HCT116 (cell line): ENCODE measurements around the gene ARHGEF3. TPM values are rescaled to one million over a fixed set of nuclear protein-coding genes. Genes with fewer than 3 reads are reported as not detected.
A peak's percentile ranks its signal among the peaks of the same experiment; 100 is the strongest.

Source experiments
- ATAC-seq: fragments of 200-7000 bp; cut with Tn5 transposase; 2 replicates; pipeline ENCODE4 v1.9.1; 2020; ENCODE audit warnings: mild to moderate bottlenecking, moderate library complexity
- BruUV-seq: library from RNA; stranded (reverse); fragments of 400-500 nt; replicated peaks from 2 replicates; lab custom pipeline; 2021; lab: Mats Ljungman, UMichigan
- CTCF ChIA-PET: fragments of 300-600 bp; sonication (Branson Sonifier 250); formaldehyde crosslinking; loops from one replicate; lab custom pipeline; 2021; ENCODE audit warnings: antibody characterized with exemption; lab: Charles Lee
- POLR2A ChIA-PET: fragments of 300-600, 350-600 bp; sonication (Branson Sonifier 250); formaldehyde crosslinking; loops from one replicate; lab custom pipeline; 2021; ENCODE audit warnings: antibody characterized with exemption; lab: Charles Lee
- RAD21 ChIA-PET, 2 experiments: fragments of 300-600 bp; sonication (Branson Sonifier 250); formaldehyde crosslinking; loops; one replicate each; lab custom pipeline; 2023; ENCODE audit warnings: low total read pairs in 2 of 2; ENCODE audit not compliant: uncharacterized antibody in 2 of 2, unreplicated experiment in 2 of 2, low non-redundant PET in 1 of 2; lab: Charles Lee
- DNase-seq: peaks from one replicate; pipeline ENCODE4 v3.0.0-alpha.2; 2010; ENCODE audit warnings: low read depth, low spot score
- H2AFZ ChIP-seq: fragments of 200-600 bp; shearing (Covaris generic), sonication (generic); 2 replicates; pipeline ENCODE4 v1.6.1; 2017; ENCODE audit warnings: low read depth, mixed run types, mixed read lengths, antibody characterized with exemption, low read length; ENCODE audit not compliant: poor library complexity, severe bottlenecking
- H3K27ac ChIP-seq: 2 replicates; pipeline ENCODE4 v1.5.1; 2012; ENCODE audit warnings: low read depth, low read length
- H3K27me3 ChIP-seq: fragments of 200-600 bp; sonication (generic); 2 replicates; pipeline ENCODE4 v1.6.1; 2016; ENCODE audit warnings: mixed run types, low read length, mixed read lengths; ENCODE audit not compliant: insufficient read depth
- H3K36me3 ChIP-seq, 2 experiments: fragments of 200-500 bp in 1 of 2; fragments of 200-600 bp in 1 of 2; sonication (Bioruptor generic) in 1 of 2; sonication (generic) in 1 of 2; 2 replicates each; pipeline versions ENCODE4 v1.5.1 to v1.6.1; 2014 to 2016; ENCODE audit warnings: low read length in 2 of 2, inconsistent platforms in 1 of 2, mixed read lengths in 1 of 2, mixed run types in 1 of 2; ENCODE audit not compliant: insufficient read depth in 2 of 2, control insufficient read depth in 1 of 2
- H3K4me1 ChIP-seq, 2 experiments: fragments of 200-600 bp in 1 of 2; sonication (generic) in 1 of 2; 2 replicates each; pipeline versions ENCODE4 v1.5.1 to v1.6.1; 2012 to 2017; ENCODE audit warnings: low read length in 2 of 2, inconsistent platforms in 1 of 2, mild to moderate bottlenecking in 1 of 2, mixed read lengths in 1 of 2, mixed run types in 1 of 2, moderate library complexity in 1 of 2; ENCODE audit not compliant: insufficient read depth in 2 of 2, control insufficient read depth in 1 of 2
- H3K4me2 ChIP-seq: fragments of 200-600 bp; sonication (generic); 2 replicates; pipeline ENCODE4 v1.6.1; 2017; ENCODE audit warnings: mixed run types, low read length, mixed read lengths
- H3K4me3 ChIP-seq, 2 experiments: fragments of 200-600 bp in 1 of 2; sonication (generic) in 1 of 2; replicated peaks in 1 of 2; 2 replicates each; pipeline ENCODE4 v1.5.1; 2011 to 2016; ENCODE audit warnings: low read length in 2 of 2, control low read depth in 1 of 2, low read depth in 1 of 2, mild to moderate bottlenecking in 1 of 2, mixed read lengths in 1 of 2, mixed run types in 1 of 2
- H3K79me2 ChIP-seq: fragments of 200-600 bp; sonication (generic); 2 replicates; pipeline ENCODE4 v1.6.1; 2017; ENCODE audit warnings: mild to moderate bottlenecking, mixed run types, low read length, moderate library complexity, mixed read lengths; ENCODE audit not compliant: insufficient read depth
- H3K9ac ChIP-seq: fragments of 200-600 bp; sonication (generic); 2 replicates; pipeline ENCODE4 v1.6.1; 2016; ENCODE audit warnings: low read length, mixed read lengths
- H3K9me2 ChIP-seq: fragments of 200-600 bp; sonication (generic), shearing (Covaris generic); 2 replicates; pipeline ENCODE4 v1.6.1; 2017; ENCODE audit warnings: mixed run types, mild to moderate bottlenecking, moderate library complexity; ENCODE audit not compliant: insufficient read depth
- H3K9me3 ChIP-seq, 2 experiments: fragments of 200-500 bp in 1 of 2; fragments of 200-600 bp in 1 of 2; sonication (Bioruptor generic) in 1 of 2; sonication (generic) in 1 of 2; 2 replicates each; pipeline ENCODE4 v1.6.1; 2014 to 2017; ENCODE audit warnings: low read length in 2 of 2, mixed read lengths in 2 of 2, inconsistent platforms in 1 of 2, low read depth in 1 of 2, mild to moderate bottlenecking in 1 of 2, mixed run types in 1 of 2, moderate library complexity in 1 of 2; ENCODE audit not compliant: control insufficient read depth in 1 of 2, insufficient read depth in 1 of 2
- H4K20me1 ChIP-seq: fragments of 200-600 bp; sonication (generic), shearing (Covaris generic); 2 replicates; pipeline ENCODE4 v1.6.1; 2017; ENCODE audit warnings: mixed run types, mild to moderate bottlenecking, moderate library complexity; ENCODE audit not compliant: insufficient read depth
- CEBPB ChIP-seq: IDR thresholded peaks from 2 replicates; pipeline ENCODE4 v1.6.1; 2012; ENCODE audit warnings: low read depth
- EGR1 ChIP-seq: IDR thresholded peaks from 2 replicates; pipeline ENCODE4 v1.6.1; 2012; ENCODE audit warnings: low read depth
- ELF1 ChIP-seq: IDR thresholded peaks from 2 replicates; pipeline ENCODE4 v1.6.1; 2012; ENCODE audit warnings: low read depth, borderline replicate concordance
- EZH2 ChIP-seq: fragments of 200-600 bp; sonication (generic); IDR thresholded peaks from 2 replicates; pipeline ENCODE4 v1.6.1; 2017; ENCODE audit warnings: antibody characterized with exemption, mixed run types
- EZH2phosphoT487 ChIP-seq: fragments of 200-600 bp; IDR thresholded peaks from 2 replicates; pipeline ENCODE4 v1.6.1; 2018; ENCODE audit warnings: antibody characterized with exemption, borderline replicate concordance
- FOSL1 ChIP-seq: IDR thresholded peaks from 2 replicates; pipeline ENCODE4 v1.6.1; 2012; ENCODE audit warnings: low read depth
- JUND ChIP-seq: IDR thresholded peaks from 2 replicates; pipeline ENCODE4 v1.6.1; 2012
- MAX ChIP-seq: IDR thresholded peaks from 2 replicates; pipeline ENCODE4 v1.6.1; 2012
- POLR2A ChIP-seq: IDR thresholded peaks from 2 replicates; pipeline ENCODE4 v1.7.0; 2011; ENCODE audit warnings: borderline replicate concordance; ENCODE audit not compliant: insufficient read depth, insufficient read length; ENCODE audit errors: extremely low read depth
- SIN3A ChIP-seq: IDR thresholded peaks from 2 replicates; pipeline ENCODE4 v1.6.1; 2012; ENCODE audit warnings: low read depth
- SRF ChIP-seq: IDR thresholded peaks from 2 replicates; pipeline ENCODE4 v1.6.1; 2012; ENCODE audit warnings: low read depth
- TCF7L2 ChIP-seq: IDR thresholded peaks from 2 replicates; pipeline ENCODE4 v1.7.0; 2011; ENCODE audit warnings: borderline replicate concordance, inconsistent platforms; ENCODE audit not compliant: insufficient read depth, insufficient read length; ENCODE audit errors: extremely low read depth
- YY1 ChIP-seq: IDR thresholded peaks from 2 replicates; pipeline ENCODE4 v1.6.1; 2011; ENCODE audit warnings: low read length, low read depth, moderate library complexity, mild to moderate bottlenecking; ENCODE audit not compliant: insufficient replicate concordance; ENCODE audit errors: extremely low read depth
- ZFX ChIP-seq: fragments of 450-650 bp; IDR thresholded peaks from 2 replicates; pipeline ENCODE4 v1.6.1; 2017
- ZNF274 ChIP-seq: fragments of 200-500 bp; sonication (Bioruptor generic); IDR thresholded peaks from 2 replicates; pipeline ENCODE4 v1.6.1; 2014; ENCODE audit warnings: mild to moderate bottlenecking, low read depth, low read length, inconsistent platforms
- intact Hi-C: fragments of 100-400 bp; cut with micrococcal nuclease; formaldehyde crosslinking; loops from 2 replicates; pipeline ENCODE4 v1.10.0; 2022
- total RNA-seq: library from RNA; stranded (reverse); gene quantifications from one replicate; pipeline ENCODE4 v1.2.1, GENCODE V29; 2021; ENCODE audit not compliant: unreplicated experiment
- TF ChIP-seq, protein P1 (sequence below): IDR thresholded peaks from 2 replicates; pipeline ENCODE4 v1.6.1; 2012

Gene ARHGEF3
- total RNA-seq, 1 experiment from 2014 or later, result 18.1 TPM

DNA sequence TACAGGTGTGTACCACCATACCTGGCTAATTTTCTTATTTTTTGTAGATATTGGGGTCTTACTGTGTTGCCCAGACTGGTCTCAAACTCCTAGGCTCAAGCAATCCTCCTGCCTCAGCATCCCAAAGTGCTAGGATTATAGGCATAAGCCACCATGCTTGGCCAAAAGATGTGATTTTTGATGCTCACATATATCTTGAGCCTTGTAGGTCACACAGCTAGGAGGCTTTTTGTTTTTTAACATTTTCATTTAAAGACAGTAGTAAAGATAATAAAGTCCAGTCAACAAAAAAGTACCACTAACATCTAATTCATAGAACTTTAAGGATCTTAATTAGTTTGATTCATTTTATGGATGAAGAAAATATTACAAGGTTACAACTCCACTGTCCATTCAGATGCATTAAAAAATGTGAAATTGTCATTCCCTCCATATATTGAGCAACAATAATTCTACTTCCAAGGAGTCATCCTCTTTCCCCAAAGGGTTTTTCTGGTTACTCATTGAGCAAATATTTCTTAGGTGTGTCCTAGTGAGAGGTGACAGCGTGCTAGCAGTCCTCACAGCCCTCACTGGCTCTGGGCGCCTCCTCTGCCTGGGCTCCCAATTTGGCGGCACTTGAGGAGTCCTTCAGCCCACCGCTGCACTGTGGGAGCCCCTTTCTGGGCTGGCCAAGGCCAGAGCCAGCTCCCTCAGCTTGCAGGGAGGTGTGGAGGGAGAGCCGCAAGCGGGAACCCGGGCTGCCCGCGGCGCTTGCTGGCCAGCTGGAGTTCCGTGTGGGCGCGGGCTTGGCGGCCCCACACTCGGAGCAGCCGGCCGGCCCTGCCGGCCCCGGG lies 110.4 kb downstream of the ARHGEF3 start:
- no peaks in the 10 kb centered on the region for H3K9me3 ChIP-seq
- TF ChIP-seq EZH2, result no peak
- TF ChIP-seq POLR2A, result no peak
- peak; percentile 93 for TF ChIP-seq CEBPB
- peak; percentile 80 for TF ChIP-seq FOSL1
- peak; percentile 76 for TF ChIP-seq JUND
- TF ChIP-seq TCF7L2, result no peak
- peak; percentile 74 for TF ChIP-seq MAX
- H3K36me3 ChIP-seq, result no peaks in the 10 kb centered on the region
- ATAC-seq (peak; percentile 90), DNase-seq (peak; percentile 54)
- H3K27ac ChIP-seq, result peak overlapping the region; percentile 44
- no peaks in the 10 kb centered on the region for H3K9me2 ChIP-seq
- no peaks in the 10 kb centered on the region for H4K20me1 ChIP-seq
- H3K4me2 ChIP-seq, result peak overlapping the region; percentile 74
- peak overlapping the region; percentile 97 for H2AFZ ChIP-seq
- intact Hi-C loops, result no loop called here
- no peaks in the 10 kb centered on the region for H3K27me3 ChIP-seq
- peak overlapping the region; percentile 26 to 43 for H3K4me3 ChIP-seq
- POLR2A ChIA-PET, result no interaction called here
- CTCF ChIA-PET, result no interaction called here
- BruUV-seq, result no TSS peak
- H3K9ac ChIP-seq, result peak overlapping the region; percentile 43
- H3K79me2 ChIP-seq, result no peaks in the 10 kb centered on the region
- RAD21 ChIA-PET, result no interaction called here
- H3K4me1 ChIP-seq, result peaks cover 7 to 12% of the 10 kb centered on the region in 2 experiments

GRCh38 chr3:56689303-56689702 lies 112.4 kb downstream of the ARHGEF3 start:
- no peaks in the 10 kb centered on the region for H3K36me3 ChIP-seq
- H3K9me3 ChIP-seq, result peaks cover 0 to 1% of the 10 kb centered on the region in 2 experiments; a peak in 1 of 4 replicates
- peaks cover 7 to 12% of the 10 kb centered on the region in 2 experiments for H3K4me1 ChIP-seq
- no peak overlapping the region for H3K4me3 ChIP-seq
- DNase-seq (no peak), ATAC-seq (no peak)
- no TSS peak for BruUV-seq
- no peak overlapping the region for H2AFZ ChIP-seq
- H3K9ac ChIP-seq, result no peak overlapping the region
- CTCF ChIA-PET, result no interaction called here
- H3K79me2 ChIP-seq, result no peaks in the 10 kb centered on the region
- H3K4me2 ChIP-seq, result no peak overlapping the region
- no peaks in the 10 kb centered on the region for H3K9me2 ChIP-seq
- intact Hi-C loops, result no loop called here
- POLR2A ChIA-PET, result no interaction called here
- H4K20me1 ChIP-seq, result no peaks in the 10 kb centered on the region
- H3K27ac ChIP-seq, result no peak overlapping the region
- RAD21 ChIA-PET, result interaction anchor here in 1 of 2 experiments (0.7 kb wide), 1 partner anchor 971 kb away, joined by 7 read pairs; no protein-coding TSS in a partner anchor
- no peaks in the 10 kb centered on the region for H3K27me3 ChIP-seq
- TF ChIP-seq TCF7L2, result no peak
- TF ChIP-seq YY1, result no peak
- TF ChIP-seq POLR2A, result no peak
- no peak for TF ChIP-seq ELF1
- no peak for TF ChIP-seq ZNF274
- TF ChIP-seq ZFX, result no peak
- TF ChIP-seq SIN3A, result no peak
- no peak for TF ChIP-seq JUND
- no peak for TF ChIP-seq EGR1
- TF ChIP-seq EZH2phosphoT487, result no peak
- TF ChIP-seq, protein P1, sequence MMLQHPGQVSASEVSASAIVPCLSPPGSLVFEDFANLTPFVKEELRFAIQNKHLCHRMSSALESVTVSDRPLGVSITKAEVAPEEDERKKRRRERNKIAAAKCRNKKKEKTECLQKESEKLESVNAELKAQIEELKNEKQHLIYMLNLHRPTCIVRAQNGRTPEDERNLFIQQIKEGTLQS, result no peak
- no peak for TF ChIP-seq SRF
- TF ChIP-seq MAX, result no peak
